A673 (cell line): ENCODE measurements around the gene SLC35A1.

ENCODE experiments used
- CTCF ChIP-seq: fragments of 300-800, 200-600 bp; sonication (generic); conservative IDR thresholded peaks from 2 replicates; pipeline ENCODE4 v1.5.1; 2017; ENCODE audit warnings: low read depth, mild to moderate bottlenecking, antibody characterized with exemption, low read length, moderate library complexity, mixed read lengths
- EZH2 ChIP-seq: fragments of 200-600 bp; sonication (generic); IDR thresholded peaks from 2 replicates; pipeline ENCODE4 v1.6.1; 2017; ENCODE audit warnings: borderline replicate concordance, low read depth, mild to moderate bottlenecking, mixed read lengths, antibody characterized with exemption, low read length; ENCODE audit not compliant: poor library complexity, severe bottlenecking

- TF ChIP-seq CTCF (no peak), EZH2 (no peak)
Measured at GRCh38 chr6:87514831-87515230, 42.1 kb downstream of the SLC35A1 start.
